HuH-7 (cell line): Measurements from ENCODE around the gene SNAP91.
"Not testable (repeated sequence)": the region's sequence is repeated elsewhere in the genome, so short reads cannot be mapped to it uniquely, and the experiment has no call there.

Source experiments
- DNase-seq: peaks from one replicate; pipeline ENCODE4 v3.0.0; 2011; ENCODE audit warnings: low spot score

The SNAP91 gene

GRCh38 chr6:83708970-83709747, at the start of gene SNAP91:
Gene SNAP91, minus strand, starts transcription at chr6:83709101. Its CDS starts 1,174 bp downstream, at chr6:83707927.
- peak; percentile 55 for DNase-seq

- DNase-seq: no peak
These were observed 49.6 kb upstream of the SNAP91 start for GRCh38 chr6:83758533-83758932.

GRCh38 chr6:83757021-83757420, 48.1 kb upstream of the SNAP91 start:
- no peak for DNase-seq

GRCh38 chr6:83756565-83756964, 47.7 kb upstream of the SNAP91 start:
- no peak for DNase-seq

- DNase-seq: not testable (repeated sequence)
These were observed 43.5 kb upstream of the SNAP91 start for GRCh38 chr6:83752375-83752774.

- DNase-seq: no peak
These were observed 32.2 kb upstream of the SNAP91 start for GRCh38 chr6:83741089-83741488.

- no peak for DNase-seq
These were observed 26.6 kb upstream of the SNAP91 start for GRCh38 chr6:83735461-83735860.

- no peak for DNase-seq
These were observed 21.0 kb upstream of the SNAP91 start for GRCh38 chr6:83729871-83730270.

- DNase-seq: no peak
These were observed 14.0 kb upstream of the SNAP91 start for GRCh38 chr6:83722876-83723275.

- DNase-seq: no peak
These were observed 8.9 kb upstream of the SNAP91 start for GRCh38 chr6:83717809-83718208.

- DNase-seq: no peak
These were observed 3.1 kb upstream of the SNAP91 start for GRCh38 chr6:83711958-83712357.

- DNase-seq: no peak
These were observed 798 bp upstream of the SNAP91 start for GRCh38 chr6:83709748-83710050.

GRCh38 chr6:83708546-83708969, 343 bp downstream of the SNAP91 start:
- DNase-seq: peak; percentile 30

- DNase-seq: no peak
These were observed 914 bp downstream of the SNAP91 start for GRCh38 chr6:83707829-83708545.

GRCh38 chr6:83702749-83703148, 6.2 kb downstream of the SNAP91 start:
- no peak for DNase-seq

GRCh38 chr6:83702077-83702476, 6.8 kb downstream of the SNAP91 start:
- no peak for DNase-seq

GRCh38 chr6:83696674-83697073, 12.2 kb downstream of the SNAP91 start:
- no peak for DNase-seq

- no peak for DNase-seq
These were observed 23.4 kb downstream of the SNAP91 start for GRCh38 chr6:83685481-83685880.

GRCh38 chr6:83677791-83678190, 31.1 kb downstream of the SNAP91 start:
- no peak for DNase-seq

- no peak for DNase-seq
These were observed 70.9 kb downstream of the SNAP91 start for GRCh38 chr6:83637953-83638352.

- no peak for DNase-seq
These were observed 72.1 kb downstream of the SNAP91 start for GRCh38 chr6:83636800-83637199.

GRCh38 chr6:83633609-83634008, 75.3 kb downstream of the SNAP91 start:
- DNase-seq: no peak

- DNase-seq: no peak
These were observed 75.8 kb downstream of the SNAP91 start for GRCh38 chr6:83633149-83633548.

- DNase-seq: not testable (repeated sequence)
These were observed 79.0 kb downstream of the SNAP91 start for GRCh38 chr6:83629908-83630307.
